K562 (cell line): ENCODE results near the gene MAML3. TPM values are rescaled to one million over a fixed set of nuclear protein-coding genes. Genes with fewer than 3 reads are reported as not detected.

ENCODE experiments used
- ATAC-seq: fragments of 200-7000 bp; cut with Tn5 transposase; 3 replicates; pipeline ENCODE4 v1.9.1; 2020; ENCODE audit warnings: moderate library complexity
- BruUV-seq: library from RNA; stranded (reverse); fragments of 400-500 nt; replicated peaks from 2 replicates; lab custom pipeline; 2021; lab: Mats Ljungman, UMichigan
- CTCF ChIA-PET: fragments of 300-600 bp; formaldehyde crosslinking; extraction: SDS; loops from one replicate; lab custom pipeline; 2021; ENCODE audit warnings: low intra/inter-chr PET ratio; lab: Yijun Ruan, JAX
- POLR2A ChIA-PET: fragments of 300-600, 350-650 bp; sonication (Branson Sonifier 250); formaldehyde crosslinking; extraction: SDS; loops from one replicate; lab custom pipeline; 2021; ENCODE audit warnings: antibody characterized with exemption, inconsistent platforms; lab: Yijun Ruan, JAX
- DNase-seq, 4 experiments: peaks; one replicate each; pipeline versions ENCODE4 v3.0.0 to v3.0.0-alpha.2; 2011 to 2018; ENCODE audit warnings: low spot score in 3 of 4, mixed read lengths in 3 of 4; ENCODE audit errors: extremely low read depth in 1 of 4
- FAIRE-seq: peaks from 2 replicates; lab custom pipeline; 2011; peaks lifted over from hg19 to GRCh38; lab: Jason Lieb, UNC
- H2AFZ ChIP-seq: 2 replicates; pipeline ENCODE4 v1.6.0; 2011; ENCODE audit warnings: low read depth, low read length, control low read depth, inconsistent platforms
- H3K27ac ChIP-seq: fragments of 200-600 bp; 3 replicates; pipeline ENCODE4 v1.8.0; 2011; ENCODE audit warnings: low read depth, mild to moderate bottlenecking, control low read depth, inconsistent platforms, low read length, moderate library complexity, mixed read lengths; ENCODE audit errors: extremely low read depth
- H3K27me3 ChIP-seq, 2 experiments: fragments of 300-600 bp in 1 of 2; 2 replicates in 1 of 2; 3 replicates in 1 of 2; pipeline versions ENCODE4 v1.6.0 to v1.8.0; 2011; ENCODE audit warnings: inconsistent platforms in 2 of 2, low read length in 2 of 2, mild to moderate bottlenecking in 1 of 2, mixed read lengths in 1 of 2, moderate library complexity in 1 of 2; ENCODE audit not compliant: control insufficient read depth in 2 of 2, insufficient read depth in 2 of 2
- H3K36me3 ChIP-seq: fragments of 300-600 bp; 3 replicates; pipeline ENCODE4 v1.8.0; 2011; ENCODE audit warnings: mild to moderate bottlenecking, low read length, inconsistent platforms; ENCODE audit not compliant: control insufficient read depth, insufficient read depth
- H3K4me1 ChIP-seq, 2 experiments: fragments of 200-600 bp in 1 of 2; replicated peaks in 1 of 2; 2 replicates in 1 of 2; 3 replicates in 1 of 2; pipeline versions ENCODE4 v1.5.1 to v1.8.0; 2011; ENCODE audit warnings: inconsistent platforms in 2 of 2, low read length in 2 of 2, mild to moderate bottlenecking in 1 of 2, mixed read lengths in 1 of 2, moderate library complexity in 1 of 2; ENCODE audit not compliant: control insufficient read depth in 2 of 2, insufficient read depth in 2 of 2
- H3K4me2 ChIP-seq: 2 replicates; pipeline ENCODE4 v1.6.1; 2011; ENCODE audit warnings: low read length, control low read depth, inconsistent platforms, mixed read lengths; ENCODE audit not compliant: insufficient read depth
- H3K4me3 ChIP-seq: fragments of 200-600 bp; sonication (generic), shearing (Covaris generic); 2 replicates; pipeline ENCODE4 v1.5.1; 2016; ENCODE audit warnings: control low read depth, inconsistent platforms
- H3K79me2 ChIP-seq: fragments of 200-600 bp; 3 replicates; pipeline ENCODE4 v1.8.0; 2011; ENCODE audit warnings: low read length, inconsistent platforms; ENCODE audit not compliant: control insufficient read depth, insufficient read depth
- H3K9ac ChIP-seq, 2 experiments: 2 replicates each; pipeline versions ENCODE4 v1.6.0 to v1.6.1; 2011; ENCODE audit warnings: low read depth in 2 of 2, low read length in 2 of 2, control low read depth in 1 of 2, inconsistent platforms in 1 of 2, mild to moderate bottlenecking in 1 of 2, mixed read lengths in 1 of 2; ENCODE audit not compliant: insufficient read depth in 1 of 2
- H3K9me1 ChIP-seq: one replicate; pipeline ENCODE4 v1.6.0; 2011; ENCODE audit warnings: inconsistent platforms, mild to moderate bottlenecking, low read length, moderate library complexity; ENCODE audit not compliant: control insufficient read depth, insufficient read depth
- H3K9me3 ChIP-seq: replicated peaks from 2 replicates; pipeline ENCODE4 v1.5.1; 2011; ENCODE audit warnings: low read depth, low read length, inconsistent platforms; ENCODE audit not compliant: control insufficient read depth, insufficient read depth
- H4K20me1 ChIP-seq: replicated peaks from 2 replicates; pipeline ENCODE4 v1.6.1; 2011; ENCODE audit warnings: low read length, inconsistent platforms, mixed read lengths; ENCODE audit not compliant: control insufficient read depth, insufficient read depth
- ARID2 ChIP-seq: fragments of 450-650 bp; IDR thresholded peaks from 2 replicates; pipeline ENCODE4 v1.6.1; 2017; ENCODE audit warnings: antibody characterized with exemption, mild to moderate bottlenecking
- BMI1 ChIP-seq: fragments of 150-350 bp; IDR thresholded peaks from 2 replicates; pipeline ENCODE4 v1.6.1; 2014; ENCODE audit warnings: low read length
- CHD1 ChIP-seq: fragments of 200-600 bp; sonication (generic); IDR thresholded peaks from one replicate; pipeline ENCODE4 v1.6.1; 2012; ENCODE audit warnings: mild to moderate bottlenecking, moderate library complexity, low read length, inconsistent platforms
- FOS ChIP-seq: IDR thresholded peaks from 3 replicates; pipeline ENCODE4 v1.6.1; 2011; ENCODE audit not compliant: insufficient read length; ENCODE audit errors: extremely low read depth
- RUNX1 ChIP-seq: sonication (generic); IDR thresholded peaks from 2 replicates; pipeline ENCODE4 v1.6.1; 2016; ENCODE audit warnings: antibody characterized with exemption, low read depth
- SMC3 ChIP-seq: conservative IDR thresholded peaks from 2 replicates; pipeline ENCODE4 v1.6.1; 2011; ENCODE audit warnings: low read depth, low read length, improper control_type of control experiment; ENCODE audit not compliant: insufficient read depth
- TCF3 ChIP-seq: sonication (generic); formaldehyde crosslinking; IDR thresholded peaks from 2 replicates; pipeline ENCODE4 v1.4.0; 2020; ENCODE audit warnings: mild to moderate bottlenecking, missing genetic modification reagents
- WGBS: fragments of 100-300 bp; shearing (Covaris generic); methylation state at CpG from one replicate; pipeline ENCODE4 v1.1.6; 2016; ENCODE audit warnings: low coverage, mixed read lengths; ENCODE audit not compliant: insufficient coverage; ENCODE audit errors: missing lambda C conversion rate; 5-methylcytosine and 5-hydroxymethylcytosine counted together
- in situ Hi-C: fragments of 300-500 bp; cut with MboI; formaldehyde crosslinking; loops from 4 replicates; pipeline ENCODE4 v1.15.0; 2018; ENCODE audit warnings: inconsistent platforms, mixed read lengths
- intact Hi-C: fragments of 100-400 bp; cut with micrococcal nuclease; formaldehyde crosslinking; loops from 2 replicates; pipeline ENCODE4 v1.14.2; 2022
- polyA plus RNA-seq, 8 experiments: library from polyadenylated mRNA; depleted of rRNA in 4 of 8; stranded (reverse) in 5 of 8; unstranded in 3 of 8; fragments of >200 nt; fragmentation: Nextera tagmentation in 2 of 8; fragmentation: Illumina TruSeq in 1 of 8; extraction: Ambion mirVana in 2 of 8; extraction: Trizol in 1 of 8; gene quantifications; 2 replicates each; pipeline versions ENCODE4 v1.2.1 to v1.2.3, GENCODE V29; 2011 to 2014; ENCODE audit warnings: inconsistent platforms in 1 of 8, missing spikeins in 1 of 8
- total RNA-seq, 7 experiments: library from RNA; depleted of rRNA in 6 of 7; stranded (reverse); fragments of >200 nt in 6 of 7; fragmentation: Illumina TruSeq in 2 of 7; extraction: Trizol in 2 of 7; gene quantifications; 2 replicates each; pipeline versions ENCODE4 v1.2.1 to v1.2.3, GENCODE V29; 2011 to 2021; ENCODE audit warnings: low replicate concordance in 1 of 7
- TF ChIP-seq, protein P1 (sequence below): fragments of 250-450 bp; sonication (Bioruptor Pico); IDR thresholded peaks from 2 replicates; pipeline ENCODE4 v1.5.0; 2022; ENCODE audit warnings: mild to moderate bottlenecking
- TF ChIP-seq, protein P2 (sequence below): fragments of 250-450 bp; sonication (Bioruptor Pico); IDR thresholded peaks from 2 replicates; pipeline ENCODE4 v1.4.0; 2020; ENCODE audit warnings: borderline replicate concordance
- TF ChIP-seq, protein P3 (sequence below), 3 experiments: fragments of 200-800 bp in 1 of 3; sonication (Bioruptor generic) in 1 of 3; sonication (generic) in 1 of 3; formaldehyde crosslinking in 1 of 3; IDR thresholded peaks; 2 replicates each; pipeline versions ENCODE4 v1.6.1 to v1.8.0; 2016 to 2022; ENCODE audit warnings: mild to moderate bottlenecking in 2 of 3, missing compliant biosample characterization in 2 of 3, missing genetic modification characterization in 2 of 3, missing genetic modification reagents in 1 of 3

The MAML3 gene
- total and polyA plus RNA-seq, 9 of the 15 experiments (the other 6 are each of a cell fraction or from before 2014, with no cell fraction given): 0.01 to 0.55 (median 0.25) TPM

DNA sequence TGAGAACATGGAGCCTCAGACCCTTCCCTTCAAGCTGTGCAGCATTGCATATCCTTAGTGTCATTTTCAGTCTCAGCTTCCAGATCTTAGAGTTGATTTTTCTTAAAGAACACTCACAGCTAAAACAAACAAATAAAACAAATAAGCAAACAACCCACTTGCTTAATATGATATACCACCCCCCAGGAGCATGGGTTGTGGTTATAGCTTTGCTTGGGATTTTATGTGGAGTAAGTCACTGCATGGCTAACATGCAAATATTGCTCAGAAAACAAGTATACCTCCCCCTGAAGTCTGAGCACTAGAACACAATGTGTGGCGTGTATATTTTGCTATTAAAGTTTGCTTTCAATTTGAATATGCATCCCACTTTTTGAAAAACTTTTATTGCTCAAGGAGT, 409.8 kb downstream of the MAML3 start:
- Histone ChIP-seq H4K20me1 (no peaks in the 10 kb centered on the region; the same call in 1 of the 2 replicates), H3K4me3 (no peak overlapping the region), H3K4me2 (no peak overlapping the region), H3K27ac (no peak overlapping the region), H3K4me1 (no peaks in the 10 kb centered on the region), H3K79me2 (no peaks in the 10 kb centered on the region), H2AFZ (no peak overlapping the region), H3K9me1 (no peaks in the 10 kb centered on the region), H3K9me3 (no peaks in the 10 kb centered on the region), H3K27me3 (peaks cover 19 to 48% of the 10 kb centered on the region in 2 experiments), H3K36me3 (no peaks in the 10 kb centered on the region), H3K9ac (no peak overlapping the region)
- ChIA-PET POLR2A (interaction anchor here (1.0 to 1.1 kb wide), 2 partner anchors 12 kb away, joined by 3 to 4 read pairs; no protein-coding TSS in a partner anchor), CTCF (no interaction called here)
- in situ Hi-C loops (no loop called here), intact Hi-C loops (no loop called here)
- ATAC-seq: no peak
- FAIRE-seq: no peak
- 10% methylated on average over 1 of the region's 1 CpG for WGBS
- no peak for DNase-seq
- BruUV-seq: no TSS peak
- TF ChIP-seq BMI1: no peak
- TF ChIP-seq, protein P1, sequence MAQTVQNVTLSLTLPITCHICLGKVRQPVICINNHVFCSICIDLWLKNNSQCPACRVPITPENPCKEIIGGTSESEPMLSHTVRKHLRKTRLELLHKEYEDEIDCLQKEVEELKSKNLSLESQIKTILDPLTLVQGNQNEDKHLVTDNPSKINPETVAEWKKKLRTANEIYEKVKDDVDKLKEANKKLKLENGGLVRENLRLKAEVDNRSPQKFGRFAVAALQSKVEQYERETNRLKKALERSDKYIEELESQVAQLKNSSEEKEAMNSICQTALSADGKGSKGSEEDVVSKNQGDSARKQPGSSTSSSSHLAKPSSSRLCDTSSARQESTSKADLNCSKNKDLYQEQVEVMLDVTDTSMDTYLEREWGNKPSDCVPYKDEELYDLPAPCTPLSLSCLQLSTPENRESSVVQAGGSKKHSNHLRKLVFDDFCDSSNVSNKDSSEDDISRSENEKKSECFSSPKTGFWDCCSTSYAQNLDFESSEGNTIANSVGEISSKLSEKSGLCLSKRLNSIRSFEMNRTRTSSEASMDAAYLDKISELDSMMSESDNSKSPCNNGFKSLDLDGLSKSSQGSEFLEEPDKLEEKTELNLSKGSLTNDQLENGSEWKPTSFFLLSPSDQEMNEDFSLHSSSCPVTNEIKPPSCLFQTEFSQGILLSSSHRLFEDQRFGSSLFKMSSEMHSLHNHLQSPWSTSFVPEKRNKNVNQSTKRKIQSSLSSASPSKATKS (CRISPR knock-in tag): no peak
- TF ChIP-seq, all 486 proteins: peak for 0

DNA sequence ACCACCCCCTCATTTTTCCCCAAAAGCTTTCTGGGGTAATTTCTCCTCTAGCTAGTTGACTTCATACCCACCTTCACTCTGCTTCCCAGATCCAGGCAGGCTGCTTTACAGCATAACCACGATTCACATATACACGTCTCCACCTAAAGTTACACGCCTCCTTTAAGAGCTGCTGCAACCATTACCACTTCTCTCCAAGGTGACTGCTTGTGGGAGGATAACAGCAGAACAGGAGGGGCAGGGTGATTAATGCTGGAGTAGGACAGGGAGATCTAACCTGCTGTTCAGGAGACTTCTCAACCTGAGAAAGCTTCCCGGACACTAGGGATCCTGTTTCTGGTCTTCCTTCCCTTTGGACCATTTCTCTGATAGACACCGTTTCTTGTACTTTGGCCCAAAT, 411.0 kb downstream of the MAML3 start:
- ChIA-PET CTCF (no interaction called here), POLR2A (no interaction called here)
- intact Hi-C loops: no loop called here
- Histone ChIP-seq H3K27ac (no peak overlapping the region), H3K36me3 (no peaks in the 10 kb centered on the region), H3K9ac (no peak overlapping the region), H3K9me3 (no peaks in the 10 kb centered on the region), H3K27me3 (peaks cover 18 to 42% of the 10 kb centered on the region in 2 experiments), H4K20me1 (no peaks in the 10 kb centered on the region; the same call in 1 of the 2 replicates), H3K9me1 (no peaks in the 10 kb centered on the region), H2AFZ (no peak overlapping the region), H3K4me1 (no peaks in the 10 kb centered on the region), H3K4me3 (no peak overlapping the region), H3K79me2 (no peaks in the 10 kb centered on the region), H3K4me2 (no peak overlapping the region)
- ATAC-seq (no peak; the same call in 2 of the 3 replicates), DNase-seq (no peak), FAIRE-seq (no peak)
- 7% methylated on average over 3 of the region's 5 CpGs for WGBS
- no peak for TF ChIP-seq FOS
- TF ChIP-seq CHD1: no peak
- TF ChIP-seq, protein P2, sequence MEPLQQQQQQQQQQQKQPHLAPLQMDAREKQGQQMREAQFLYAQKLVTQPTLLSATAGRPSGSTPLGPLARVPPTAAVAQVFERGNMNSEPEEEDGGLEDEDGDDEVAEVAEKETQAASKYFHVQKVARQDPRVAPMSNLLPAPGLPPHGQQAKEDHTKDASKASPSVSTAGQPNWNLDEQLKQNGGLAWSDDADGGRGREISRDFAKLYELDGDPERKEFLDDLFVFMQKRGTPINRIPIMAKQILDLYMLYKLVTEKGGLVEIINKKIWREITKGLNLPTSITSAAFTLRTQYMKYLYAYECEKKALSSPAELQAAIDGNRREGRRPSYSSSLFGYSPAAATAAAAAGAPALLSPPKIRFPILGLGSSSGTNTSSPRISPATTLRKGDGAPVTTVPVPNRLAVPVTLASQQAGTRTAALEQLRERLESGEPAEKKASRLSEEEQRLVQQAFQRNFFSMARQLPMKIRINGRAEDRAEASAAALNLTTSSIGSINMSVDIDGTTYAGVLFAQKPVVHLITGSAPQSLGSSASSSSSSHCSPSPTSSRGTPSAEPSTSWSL (CRISPR knock-in tag): no peak
- TF ChIP-seq, protein P3, sequence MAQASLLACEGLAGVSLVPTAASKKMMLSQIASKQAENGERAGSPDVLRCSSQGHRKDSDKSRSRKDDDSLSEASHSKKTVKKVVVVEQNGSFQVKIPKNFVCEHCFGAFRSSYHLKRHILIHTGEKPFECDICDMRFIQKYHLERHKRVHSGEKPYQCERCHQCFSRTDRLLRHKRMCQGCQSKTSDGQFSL (CRISPR knock-in tag; IDR thresholded peaks at IDR 0.05): no peak
- TF ChIP-seq, protein P3 (tag; IDR thresholded peaks at IDR 0.05): no peak
- TF ChIP-seq ARID2: no peak
- no peak for TF ChIP-seq RUNX1
- no peak for TF ChIP-seq TCF3
- no peak for TF ChIP-seq SMC3
- in situ Hi-C loops: no loop called here
- BruUV-seq: no TSS peak
